T-helper 17 cell (primary cell): Measurements from ENCODE around the gene DENND1B. TPM values are rescaled to one million over a fixed set of nuclear protein-coding genes. Genes with fewer than 3 reads are reported as not detected.

Experiments used
- ATAC-seq: fragments of 150-1000 bp; cut with Tn5 transposase; 2 replicates; pipeline ENCODE4 v1.10.0; 2021; ENCODE audit warnings: mild to moderate bottlenecking, moderate library complexity
- DNase-seq, 3 donors: peaks; one replicate each; pipeline versions ENCODE4 v3.0.0 to v3.0.0-alpha.2; 2020 to 2021
- H3K9me3 ChIP-seq: one replicate; pipeline ENCODE4 v1.7.0; 2013; ENCODE audit warnings: low read length, mild to moderate bottlenecking; ENCODE audit not compliant: control insufficient read depth, poor library complexity, severe bottlenecking
- H3K27ac Mint-ChIP-seq: one replicate; pipeline ENCODE4 v1.8.0; 2022; ENCODE audit warnings: mild to moderate bottlenecking, moderate library complexity, mixed read lengths
- H3K27me3 Mint-ChIP-seq: one replicate; pipeline ENCODE4 v1.8.0; 2022; ENCODE audit warnings: mixed read lengths
- H3K36me3 Mint-ChIP-seq: one replicate; pipeline ENCODE4 v1.8.0; 2022; ENCODE audit warnings: low read depth, mixed read lengths
- H3K4me1 Mint-ChIP-seq: one replicate; pipeline ENCODE4 v1.8.0; 2022; ENCODE audit warnings: mild to moderate bottlenecking, mixed read lengths
- H3K4me3 Mint-ChIP-seq: one replicate; pipeline ENCODE4 v1.8.0; 2022; ENCODE audit warnings: mild to moderate bottlenecking, moderate library complexity, mixed read lengths
- total RNA-seq, 4 donors: library from RNA in 2 of 4; stranded (reverse) in 2 of 4; gene quantifications; one replicate each; pipeline ENCODE4 v1.2.3 and lab custom pipeline; 2022 to 2026

Gene DENND1B
- total RNA-seq, 2 donors from 2014 or later: 32.4 to 35.6 TPM

DNA sequence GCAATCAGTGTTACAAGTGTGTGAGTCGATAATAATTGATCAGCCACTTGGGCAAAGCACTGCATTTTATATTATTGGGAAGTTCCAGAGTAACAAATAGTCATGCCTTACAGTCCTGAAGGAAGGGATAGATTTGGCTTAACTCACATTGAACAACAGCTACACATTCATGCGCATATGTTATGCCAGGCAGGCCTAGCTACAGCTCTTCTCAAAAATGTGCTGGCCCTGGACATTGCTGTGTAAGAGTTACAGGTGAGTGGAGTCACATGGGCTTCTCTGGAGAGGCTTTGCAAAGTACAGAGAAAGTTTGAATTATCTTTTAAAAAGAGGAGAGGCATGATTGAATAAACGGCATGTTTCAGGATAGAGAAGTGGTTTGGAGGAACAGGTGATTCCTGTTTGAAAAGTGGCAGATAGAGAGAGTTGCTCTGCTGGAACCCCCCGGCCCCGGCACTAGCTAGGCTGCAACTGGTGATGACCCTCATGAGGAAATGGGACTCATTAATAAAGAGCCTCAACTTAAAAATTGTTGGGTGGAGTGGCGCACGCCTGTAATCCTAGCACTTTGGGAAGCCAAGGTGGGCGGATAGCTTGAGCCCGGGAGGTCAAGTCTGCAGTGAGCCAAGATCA lies 306.6 kb downstream of the DENND1B start:
- Mint-ChIP-seq H3K4me1 (peaks cover 5% of the 10 kb centered on the region), H3K36me3 (peaks cover 4% of the 10 kb centered on the region), H3K27ac (no peak overlapping the region), H3K4me3 (no peak overlapping the region), H3K27me3 (peaks cover 17% of the 10 kb centered on the region)
- ATAC-seq (no peak), DNase-seq (no peak)
- H3K9me3 ChIP-seq: no peaks in the 10 kb centered on the region

DNA sequence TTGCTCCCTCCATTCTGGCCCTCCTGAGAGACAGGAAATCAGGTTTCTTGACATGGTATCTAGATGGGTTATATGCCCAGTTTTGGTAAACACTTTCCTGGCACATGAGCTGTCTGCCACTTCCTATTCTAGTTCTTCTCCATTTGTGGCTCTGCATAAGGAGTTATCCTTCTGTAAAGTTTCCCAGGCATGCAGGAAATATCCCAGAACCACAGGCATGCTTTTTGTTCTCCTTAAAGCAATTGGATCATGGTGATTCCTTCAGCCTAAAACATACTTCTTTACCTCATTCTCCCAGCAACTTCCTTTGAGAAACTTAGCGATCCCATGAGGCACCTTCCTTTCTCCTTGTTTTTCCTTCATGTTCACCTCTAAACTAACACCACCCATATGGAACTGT lies 307.4 kb downstream of the DENND1B start:
- no peak for DNase-seq
- no peak overlapping the region for H3K4me3 Mint-ChIP-seq

DNA sequence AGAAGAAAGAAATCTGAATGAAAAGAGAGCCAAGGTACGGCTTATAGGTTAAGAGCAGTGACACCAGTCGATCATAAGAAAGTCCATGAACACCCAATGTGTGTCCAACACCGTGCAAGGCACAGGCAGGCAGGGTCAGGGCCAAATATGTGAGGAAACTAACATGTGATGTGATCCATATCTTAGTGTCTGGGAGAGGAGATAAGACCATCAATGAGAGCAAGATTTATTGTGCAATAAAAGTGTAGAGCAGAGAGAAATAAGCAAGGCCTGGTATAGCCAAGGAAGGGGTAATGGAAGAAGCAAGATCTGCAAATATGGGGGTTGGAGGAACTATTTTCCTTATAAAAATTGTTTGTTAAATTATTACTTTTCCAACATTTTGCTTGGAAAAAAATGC lies 308.5 kb downstream of the DENND1B start:
- DNase-seq (no peak), ATAC-seq (no peak)
- Mint-ChIP-seq H3K4me1 (peaks cover 7% of the 10 kb centered on the region), H3K27me3 (peaks cover 17% of the 10 kb centered on the region), H3K4me3 (no peak overlapping the region), H3K27ac (no peak overlapping the region), H3K36me3 (peaks cover 4% of the 10 kb centered on the region)
- no peaks in the 10 kb centered on the region for H3K9me3 ChIP-seq

More for the DNA sequence above, 307.4 kb downstream of the DENND1B start:
- no peak for ATAC-seq
- no peak overlapping the region for H3K27ac Mint-ChIP-seq
- H3K9me3 ChIP-seq: no peaks in the 10 kb centered on the region
- H3K4me1 Mint-ChIP-seq: peaks cover 7% of the 10 kb centered on the region
- peaks cover 21% of the 10 kb centered on the region for H3K27me3 Mint-ChIP-seq
- H3K36me3 Mint-ChIP-seq: peaks cover 4% of the 10 kb centered on the region

DNA sequence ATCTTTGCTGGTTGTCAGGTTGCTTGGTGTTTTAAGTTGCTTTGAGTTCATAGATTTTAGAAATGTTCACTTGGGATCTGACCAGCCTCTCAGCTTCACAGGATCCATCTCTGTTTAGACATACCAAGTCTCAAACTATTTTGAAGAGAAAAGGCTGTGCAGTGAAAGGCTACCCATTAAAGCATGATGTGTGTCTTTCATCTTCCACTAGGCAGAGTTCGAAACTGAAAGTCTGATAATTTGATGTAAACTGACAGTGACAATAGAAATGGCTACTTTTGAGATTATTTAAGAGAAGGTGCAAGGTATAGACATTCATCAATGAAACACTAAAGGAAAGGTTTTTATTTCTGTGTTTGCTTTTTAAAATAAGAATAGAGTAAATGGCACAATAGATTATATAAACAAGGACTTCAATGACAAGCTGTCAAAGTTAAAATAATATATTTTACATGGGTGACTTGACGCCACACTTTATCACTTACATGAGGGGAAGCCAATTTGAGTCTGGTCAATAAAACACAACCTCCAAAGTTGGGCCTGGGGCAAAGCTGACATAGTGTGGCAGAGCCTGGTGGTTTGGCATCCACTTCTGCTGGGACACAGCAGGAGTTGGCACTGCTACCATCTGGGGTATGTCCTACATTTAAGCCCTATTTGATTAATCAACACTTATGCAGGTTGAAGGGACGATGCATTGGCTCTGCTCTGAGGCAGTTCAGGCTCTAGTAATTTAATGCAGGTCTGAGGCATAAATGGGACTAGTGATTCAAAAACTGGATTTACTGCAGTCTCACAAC lies 309.6 kb downstream of the DENND1B start:
- H3K36me3 Mint-ChIP-seq: peaks cover 4% of the 10 kb centered on the region
- DNase-seq (no peak), ATAC-seq (no peak)
- no peak overlapping the region for H3K4me3 Mint-ChIP-seq
- H3K4me1 Mint-ChIP-seq: peaks cover 7% of the 10 kb centered on the region
- no peaks in the 10 kb centered on the region for H3K9me3 ChIP-seq
- peaks cover 17% of the 10 kb centered on the region for H3K27me3 Mint-ChIP-seq
- H3K27ac Mint-ChIP-seq: no peak overlapping the region

DNA sequence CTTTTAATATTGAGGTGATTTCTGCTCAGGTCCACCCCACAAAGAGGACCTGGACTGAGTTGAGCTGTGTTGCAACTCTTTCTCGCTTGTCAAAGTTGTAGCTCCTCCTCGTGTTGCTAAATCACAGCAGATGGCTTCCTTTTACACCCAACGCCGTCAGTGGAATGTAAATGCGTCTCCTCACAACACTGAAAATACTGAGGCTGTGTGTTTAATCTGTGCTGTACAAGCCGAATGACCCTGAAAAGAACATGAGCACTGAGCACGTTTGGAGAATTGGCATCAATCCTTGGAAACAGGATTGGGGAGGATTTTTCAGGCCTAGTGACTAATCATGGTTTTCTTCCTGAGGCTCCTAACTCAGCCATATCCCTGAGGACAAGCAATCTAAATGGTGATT lies 311.2 kb downstream of the DENND1B start:
- peaks cover 4% of the 10 kb centered on the region for H3K36me3 Mint-ChIP-seq
- ATAC-seq (no peak), DNase-seq (no peak)
- H3K9me3 ChIP-seq: no peaks in the 10 kb centered on the region
- H3K4me3 Mint-ChIP-seq: no peak overlapping the region
- H3K4me1 Mint-ChIP-seq: peaks cover 2% of the 10 kb centered on the region
- peaks cover 17% of the 10 kb centered on the region for H3K27me3 Mint-ChIP-seq
- no peak overlapping the region for H3K27ac Mint-ChIP-seq

DNA sequence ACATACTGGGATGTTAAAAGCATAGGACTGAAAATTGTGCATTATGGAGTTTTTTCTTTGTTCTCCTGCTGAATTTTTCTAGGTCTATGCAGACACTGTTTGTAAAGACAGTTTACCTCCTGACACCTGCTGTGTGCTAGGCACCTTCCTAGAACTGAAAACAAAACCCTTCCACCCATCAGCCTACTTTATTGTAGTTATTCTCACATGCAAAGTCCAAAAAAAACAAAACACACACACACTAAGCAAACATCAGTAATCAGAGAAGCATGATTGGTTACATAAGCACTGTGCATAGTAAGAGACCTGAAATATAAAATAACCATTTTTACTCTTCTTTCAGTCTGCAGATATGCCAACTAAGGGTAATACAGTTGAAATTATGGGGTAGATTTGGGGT lies 312.1 kb downstream of the DENND1B start:
- peaks cover 12% of the 10 kb centered on the region for H3K27me3 Mint-ChIP-seq
- DNase-seq (no peak), ATAC-seq (no peak)
- H3K4me3 Mint-ChIP-seq: no peak overlapping the region
- no peak overlapping the region for H3K27ac Mint-ChIP-seq
- H3K9me3 ChIP-seq: no peaks in the 10 kb centered on the region
- peaks cover 4% of the 10 kb centered on the region for H3K36me3 Mint-ChIP-seq
- peaks cover 4% of the 10 kb centered on the region for H3K4me1 Mint-ChIP-seq

DNA sequence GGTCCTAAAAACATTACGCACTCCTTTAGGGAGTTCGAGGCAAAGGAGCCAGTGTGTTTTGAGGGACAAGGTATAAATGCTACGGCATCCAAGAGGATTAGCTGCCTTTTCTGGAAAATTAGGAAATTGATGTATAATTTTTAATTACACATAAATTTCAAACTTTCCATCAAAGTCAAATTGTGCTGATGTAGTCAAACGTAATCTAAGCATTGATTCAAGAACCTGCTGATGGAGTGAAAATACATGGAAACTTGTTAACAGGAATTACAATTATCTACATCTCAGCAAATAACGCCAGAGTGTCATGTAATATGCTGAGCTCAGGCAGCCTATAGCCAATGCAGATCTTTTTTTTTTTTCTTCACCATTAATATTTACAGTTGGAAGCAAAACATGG lies 312.7 kb downstream of the DENND1B start:
- H3K9me3 ChIP-seq: no peaks in the 10 kb centered on the region
- H3K36me3 Mint-ChIP-seq: peaks cover 4% of the 10 kb centered on the region
- DNase-seq (no peak), ATAC-seq (no peak)
- peaks cover 4% of the 10 kb centered on the region for H3K4me1 Mint-ChIP-seq
- peaks cover 12% of the 10 kb centered on the region for H3K27me3 Mint-ChIP-seq
- H3K27ac Mint-ChIP-seq: no peak overlapping the region
- H3K4me3 Mint-ChIP-seq: no peak overlapping the region

Other genes with a start within 250 kb of the DENND1B start
- not detected for gene C1orf53, start 127.2 kb upstream of the DENND1B start, total RNA-seq
- not detected for gene LHX9, start 141.9 kb upstream of the DENND1B start, total RNA-seq